H1 (cell line): ENCODE measurements around the gene DRAP1. TPM values are rescaled to one million over a fixed set of nuclear protein-coding genes. Genes with fewer than 3 reads are reported as not detected.

ENCODE experiments used
- ATF3 ChIP-seq: IDR thresholded peaks from 2 replicates; pipeline ENCODE4 v1.6.1; 2011; ENCODE audit warnings: low read depth, mild to moderate bottlenecking, low read length; ENCODE audit not compliant: insufficient read depth
- CBX8 ChIP-seq: fragments of 300-800, 300-1000 bp; sonication (generic); IDR thresholded peaks from 2 replicates; pipeline ENCODE4 v1.7.1; 2016; ENCODE audit warnings: low read depth, low read length, borderline replicate concordance
- CHD7 ChIP-seq: fragments of 300-600 bp; sonication (generic); IDR thresholded peaks from 2 replicates; pipeline ENCODE4 v1.7.1; 2012; ENCODE audit warnings: low read length, moderate library complexity, mild to moderate bottlenecking, inconsistent platforms; ENCODE audit not compliant: insufficient replicate concordance
- HDAC6 ChIP-seq: IDR thresholded peaks from one replicate; pipeline ENCODE4 v1.7.1; 2012; ENCODE audit warnings: low read depth, mild to moderate bottlenecking, inconsistent platforms, low read length, moderate library complexity
- JUND ChIP-seq: IDR thresholded peaks from 2 replicates; pipeline ENCODE4 v1.6.1; 2011; ENCODE audit warnings: mild to moderate bottlenecking, improper control_type of control experiment, low read length
- RNF2 ChIP-seq: fragments of 200-900, 300-1000 bp; sonication (generic); IDR thresholded peaks from 2 replicates; pipeline ENCODE4 v1.7.1; 2016; ENCODE audit warnings: borderline replicate concordance, low read depth, mild to moderate bottlenecking, antibody characterized with exemption, low read length; ENCODE audit not compliant: poor library complexity, severe bottlenecking; ENCODE audit errors: missing control alignments
- SP1 ChIP-seq: IDR thresholded peaks from 2 replicates; pipeline ENCODE4 v1.6.1; 2011; ENCODE audit warnings: low read depth, low read length
- SP4 ChIP-seq: IDR thresholded peaks from 2 replicates; pipeline ENCODE4 v1.6.1; 2012; ENCODE audit warnings: low read length, inconsistent platforms
- TBP ChIP-seq: IDR thresholded peaks from 2 replicates; pipeline ENCODE4 v1.6.1; 2011; ENCODE audit warnings: low read depth, low read length, improper control_type of control experiment
- USF2 ChIP-seq: IDR thresholded peaks from 2 replicates; pipeline ENCODE4 v1.6.1; 2011; ENCODE audit warnings: low read length, improper control_type of control experiment
- polyA plus RNA-seq, 7 experiments: library from polyadenylated mRNA; depleted of rRNA in 3 of 7; stranded (reverse) in 5 of 7; unstranded in 2 of 7; fragments of >200 nt in 5 of 7; fragments of 200-250 nt in 2 of 7; gene quantifications; 1 replicate in 5 of 7; 2 replicates in 1 of 7; 4 replicates in 1 of 7; pipeline versions ENCODE4 v1.2.1 to v1.2.3, GENCODE V29; 2011 to 2013; ENCODE audit warnings: missing spikeins in 2 of 7, mixed read lengths in 2 of 7
- total RNA-seq: library from RNA; stranded (reverse); fragmentation: NEBNext Ultra II Directional; extraction: Animal tissue kit (Norgen Biotek cat#: 25700); gene quantifications from 2 replicates; pipeline ENCODE4 v1.2.1, GENCODE V29; 2021

The DRAP1 gene
- total and polyA plus RNA-seq, 2 of the 8 experiments (the other 6 are each of a cell fraction or from before 2014, with no cell fraction given) = 62.5 to 98.7 TPM

- TF ChIP-seq SP4 = peak; percentile 93
- 0 out of 2 replicates have a peak, but pooled peaks have one; percentile 40 for TF ChIP-seq TBP
- TF ChIP-seq HDAC6 = no peak
- no peak for TF ChIP-seq RNF2
- TF ChIP-seq SP1 = peak; percentile 97
- TF ChIP-seq CBX8 = no peak
- TF ChIP-seq JUND = no peak
- no peak for TF ChIP-seq ATF3
- no peak for TF ChIP-seq USF2
- TF ChIP-seq CHD7 = no peak
These were observed at the start of gene DRAP1 (continued) for GRCh38 chr11:65919141-65919572.
